ENCODE results near the gene LY86.

Gene LY86

DNA sequence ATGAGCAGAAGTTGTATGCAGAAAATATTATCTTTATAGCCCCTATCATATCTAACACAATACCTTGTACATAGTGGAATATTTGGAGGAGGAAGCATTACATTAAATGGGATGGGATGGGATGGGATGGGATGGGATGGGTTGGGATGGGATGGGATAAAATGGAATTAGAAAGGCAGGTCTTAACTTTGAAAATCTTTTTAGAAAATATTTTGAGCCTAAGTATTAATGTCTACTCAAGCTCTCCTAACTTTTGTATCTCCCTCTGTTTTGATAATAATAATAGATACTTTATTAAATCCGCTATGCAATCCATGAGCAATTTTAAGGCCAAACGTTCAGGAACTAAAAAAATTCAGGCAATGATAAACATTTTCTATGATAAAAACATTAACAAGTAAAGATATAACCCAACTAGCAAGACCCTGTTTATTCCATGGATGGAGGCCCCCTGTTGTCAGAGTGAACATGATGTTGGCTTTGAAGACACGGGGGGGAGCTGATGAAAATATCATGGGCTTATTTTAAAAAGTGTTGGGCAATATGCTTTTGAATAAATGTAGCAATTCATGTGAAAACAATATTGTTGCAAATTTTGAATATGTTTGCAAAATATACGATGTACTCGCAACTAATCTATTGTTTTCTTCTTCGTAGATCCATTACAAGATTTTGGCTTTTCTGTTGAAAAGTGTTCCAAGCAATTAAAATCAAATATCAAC is 35.9 kb downstream of the LY86 start:
- no peak for DNase-seq

DNA sequence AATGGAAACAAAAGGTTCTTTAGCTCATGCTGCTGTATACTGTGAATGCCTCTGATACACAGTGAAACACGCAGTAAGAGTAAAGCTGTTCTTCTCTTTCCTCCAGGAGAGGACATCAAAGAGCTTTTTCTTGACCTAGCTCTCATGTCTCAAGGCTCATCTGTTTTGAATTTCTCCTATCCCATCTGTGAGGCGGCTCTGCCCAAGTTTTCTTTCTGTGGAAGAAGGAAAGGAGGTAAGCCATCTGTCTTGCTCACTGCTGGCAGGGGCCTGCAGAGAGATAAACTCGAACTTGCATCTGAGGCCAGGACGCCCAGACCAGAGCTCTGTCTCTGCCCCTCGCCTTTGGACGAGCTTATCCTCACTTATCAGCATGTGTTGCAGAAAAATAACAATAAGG is 37.7 kb downstream of the LY86 start:
- DNase-seq: no peak

DNA sequence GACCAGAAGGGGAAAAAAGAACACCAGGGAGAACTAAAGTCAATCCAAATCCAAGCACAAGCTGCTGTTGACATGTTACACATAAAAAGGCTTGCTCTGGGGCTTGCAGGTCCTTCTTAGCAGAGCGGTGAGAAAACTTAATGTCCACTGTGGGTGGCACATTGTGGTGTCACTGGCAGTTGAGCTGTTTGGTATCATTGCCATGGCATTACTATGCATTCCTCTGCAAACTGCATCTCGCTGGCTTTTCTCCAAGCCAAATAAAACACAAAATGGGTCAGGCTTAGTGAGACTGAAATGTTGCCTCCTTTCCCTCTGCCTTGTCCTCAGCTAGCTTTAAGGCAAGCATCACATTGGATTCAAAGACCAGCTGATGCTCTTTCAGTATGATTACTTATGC is 40.9 kb downstream of the LY86 start:
- no peak for DNase-seq

GRCh38 chr6:6631053-6631452 is 42.5 kb downstream of the LY86 start:
- no peak for DNase-seq

- DNase-seq: no peak
Observed at GRCh38 chr6:6631534-6632276, 43.2 kb downstream of the LY86 start.

- no peak for DNase-seq
Observed at GRCh38 chr6:6633898-6634734, 45.6 kb downstream of the LY86 start.

DNA sequence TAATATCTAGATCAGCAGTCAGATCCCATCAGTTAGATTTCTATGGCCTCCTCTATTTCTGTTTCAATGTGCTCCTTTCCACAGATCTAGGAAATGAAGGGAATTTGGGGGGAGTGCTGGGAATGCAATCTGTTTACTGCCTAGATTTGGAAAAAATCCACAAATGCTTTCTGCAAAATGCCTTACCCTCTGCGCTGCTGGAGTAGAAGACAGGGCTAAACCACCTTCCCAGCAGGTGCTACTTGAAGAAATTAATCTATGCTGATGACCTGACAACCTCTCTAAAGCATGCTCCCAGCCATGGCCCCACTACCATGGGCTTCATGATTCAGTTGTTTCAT is 46.2 kb downstream of the LY86 start:
- no peak for DNase-seq

DNA sequence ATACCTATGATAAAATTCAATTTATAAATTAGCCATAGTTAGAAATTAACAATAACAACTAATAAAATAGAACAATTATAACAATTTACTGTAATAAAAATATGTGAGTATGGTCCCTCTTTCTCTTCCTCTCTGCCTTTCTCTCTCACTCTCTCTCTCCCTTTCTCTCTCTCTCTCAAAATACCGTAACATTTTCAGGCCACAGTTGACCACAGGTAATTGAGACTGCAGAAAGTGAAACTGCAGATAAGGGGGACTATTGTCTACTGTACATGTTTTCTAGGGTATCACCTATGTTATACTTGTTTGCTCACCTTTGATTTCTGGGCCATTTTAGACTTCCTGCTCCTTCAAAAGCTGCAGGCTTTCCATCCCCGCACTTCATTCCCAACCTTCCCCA is 46.8 kb downstream of the LY86 start:
- no peak for DNase-seq

DNA sequence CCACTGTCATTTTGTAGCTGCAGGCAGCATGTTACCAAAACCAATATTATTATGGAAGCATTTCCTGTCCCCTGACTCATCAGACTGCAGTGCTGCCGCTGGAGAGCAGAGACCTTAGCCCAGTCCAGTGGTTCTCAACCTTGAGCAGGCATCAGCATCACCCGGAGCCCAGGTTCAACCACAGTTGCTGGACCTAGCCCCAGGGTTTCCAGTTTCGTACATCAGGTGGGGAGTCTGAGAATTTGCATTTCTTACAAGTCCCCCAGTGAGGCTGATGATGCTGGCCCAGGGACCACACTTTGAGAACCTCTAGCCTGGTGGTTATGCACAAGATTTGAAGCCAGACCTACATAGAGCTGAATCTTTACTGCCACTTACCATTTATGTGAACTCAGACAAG is 47.3 kb downstream of the LY86 start:
- DNase-seq: no peak

DNA sequence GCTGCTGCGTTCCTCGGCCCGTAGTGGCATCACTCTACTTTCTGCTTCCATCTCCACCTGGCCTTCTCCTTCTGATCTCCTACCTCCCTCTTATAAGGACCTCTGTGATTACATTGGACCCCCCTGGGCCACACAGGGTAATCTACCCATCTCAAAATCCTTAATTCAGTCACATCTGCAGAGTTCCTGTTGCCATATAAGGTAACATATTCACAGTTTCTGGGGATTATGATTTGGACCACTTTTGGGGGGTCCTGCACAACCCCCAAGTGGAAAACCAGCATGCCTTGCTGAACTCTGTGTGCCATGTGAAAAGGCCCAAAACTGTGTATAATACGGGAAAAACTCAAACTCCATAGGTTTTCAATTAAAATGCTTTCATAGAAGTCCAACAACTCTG is 51.1 kb downstream of the LY86 start:
- DNase-seq: no peak

- DNase-seq: no peak
Observed at GRCh38 chr6:6640926-6641325, 52.4 kb downstream of the LY86 start.

GRCh38 chr6:6643398-6643797 is 54.9 kb downstream of the LY86 start:
- no peak for DNase-seq

DNA sequence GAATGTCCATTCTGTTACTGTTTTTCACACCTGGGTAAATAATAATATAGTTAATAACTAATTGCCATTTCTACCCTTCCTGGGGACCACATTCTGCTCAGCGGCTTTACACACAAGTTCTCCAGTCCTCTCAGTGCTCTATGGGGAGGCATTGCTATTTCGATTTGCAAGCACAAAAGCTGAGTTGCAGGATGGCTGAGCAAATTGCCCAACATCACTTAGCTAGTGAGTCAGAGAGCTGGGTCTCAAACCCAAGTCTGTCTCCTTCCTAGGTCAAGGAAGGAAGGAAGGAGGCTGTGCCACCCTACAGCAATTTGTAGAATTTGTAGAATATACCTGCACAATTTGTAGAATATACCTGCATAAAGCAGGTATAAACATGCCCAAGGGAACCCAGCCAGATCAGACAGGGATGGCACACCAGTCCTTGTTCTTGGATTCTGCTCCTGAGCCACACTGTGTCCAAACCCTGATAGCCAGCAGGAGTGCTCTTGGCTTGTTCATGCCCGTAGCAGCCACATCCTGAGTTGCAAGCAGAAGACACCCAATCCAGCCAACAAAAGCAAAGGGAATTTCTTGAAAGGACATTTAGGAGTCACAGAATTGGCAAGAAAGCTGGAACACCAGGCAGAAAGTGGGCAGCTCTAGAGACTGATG is 56.9 kb downstream of the LY86 start:
- no peak for DNase-seq

GRCh38 chr6:6646384-6646783 is 57.9 kb downstream of the LY86 start:
- no peak for DNase-seq

DNA sequence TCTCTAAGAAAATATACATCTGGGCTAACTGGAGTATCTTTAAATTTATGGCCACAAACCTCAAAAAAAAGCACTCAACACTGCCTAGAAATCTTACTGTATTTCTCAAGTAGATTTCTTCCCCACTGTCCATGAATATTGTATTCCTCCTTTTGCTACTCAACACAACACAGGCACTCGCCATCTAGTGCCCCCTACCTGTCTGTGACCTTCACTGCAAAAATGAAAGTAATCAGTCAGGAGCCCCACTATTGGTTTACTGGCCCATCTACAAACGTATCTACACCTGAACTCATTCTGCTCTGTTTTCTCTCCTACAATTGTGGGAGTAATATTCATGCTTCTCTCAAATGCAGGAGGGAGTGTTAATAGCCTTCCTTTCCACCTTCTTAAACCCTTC is 58.3 kb downstream of the LY86 start:
- no peak for DNase-seq

DNA sequence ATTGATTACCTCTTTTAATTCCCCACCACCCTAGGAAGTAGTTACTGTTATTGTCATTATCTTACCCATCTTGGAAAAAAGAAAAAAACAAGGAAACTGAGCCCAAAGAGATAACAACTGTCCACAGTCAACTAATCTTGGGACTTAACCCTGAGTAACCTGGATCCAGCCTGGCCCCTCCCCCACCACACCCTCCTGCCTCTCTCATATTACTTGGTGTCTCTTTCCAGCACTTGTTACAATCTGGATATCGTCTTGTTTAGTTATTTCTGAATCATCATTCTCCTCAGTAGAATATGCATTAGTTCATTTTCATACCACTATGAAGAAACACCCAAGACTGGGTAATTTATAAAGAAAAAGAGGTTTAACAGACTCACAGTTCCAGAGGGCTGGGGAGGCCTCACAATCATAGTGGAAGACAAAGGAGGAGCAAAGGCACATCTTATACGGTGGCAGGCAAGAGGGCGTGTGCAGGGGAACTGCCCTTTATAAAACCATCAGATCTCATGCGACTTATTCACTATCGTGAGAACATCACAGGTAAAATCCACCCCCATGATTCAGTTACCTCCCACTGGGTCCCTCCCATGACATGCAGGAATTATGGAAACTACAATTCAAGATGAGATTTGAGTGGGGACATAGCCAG is 60.3 kb downstream of the LY86 start:
- DNase-seq: no peak

- no peak for DNase-seq
Observed at GRCh38 chr6:6649824-6650349, 61.4 kb downstream of the LY86 start.

DNA sequence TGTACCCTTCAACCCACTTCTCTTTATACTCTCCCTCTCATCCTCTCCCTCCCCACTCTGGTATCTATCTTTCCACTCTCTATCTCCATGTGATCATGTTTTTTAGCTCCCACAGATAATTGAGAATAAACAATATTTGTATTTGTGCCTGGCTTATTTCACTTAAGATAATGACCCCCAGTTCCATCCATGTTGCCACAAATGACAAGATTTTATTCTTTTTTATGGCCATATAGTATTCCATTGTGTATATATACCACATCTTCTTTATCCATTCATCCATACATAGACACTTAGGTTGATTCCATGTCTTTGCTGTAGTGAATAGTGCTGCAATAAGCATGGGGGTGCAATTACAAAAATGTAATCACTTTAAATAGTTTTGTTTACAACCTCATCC is 62.3 kb downstream of the LY86 start:
- DNase-seq: no peak

DNA sequence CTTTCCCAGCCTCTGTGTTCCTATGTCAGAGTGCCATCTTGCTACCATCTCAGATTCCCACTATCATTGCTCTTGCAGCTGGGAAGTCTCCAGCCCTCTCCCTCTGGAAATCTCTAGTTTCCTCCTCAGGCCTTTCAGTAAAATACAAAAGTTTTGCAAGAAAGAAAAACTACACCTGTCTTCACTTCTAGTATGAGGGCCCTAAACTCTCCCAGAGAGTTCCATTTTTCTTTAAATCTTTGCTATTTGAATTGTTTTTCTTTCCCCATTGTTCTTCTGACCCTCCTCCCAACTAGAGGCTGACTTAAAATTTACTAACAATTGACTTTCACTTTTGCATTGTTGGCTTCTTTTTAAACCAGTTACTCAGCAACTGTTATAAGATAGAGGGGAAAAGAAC is 62.8 kb downstream of the LY86 start:
- no peak for DNase-seq

GRCh38 chr6:6652932-6653331 is 64.4 kb downstream of the LY86 start:
- DNase-seq: no peak

GRCh38 chr6:6654599-6655575 is 66.4 kb downstream of the LY86 start:
- peak; percentile 28 to 48 for DNase-seq
